CD4-positive, alpha-beta T cell treated with Interleukin-1 beta for 1 hour (primary cell): ENCODE results near the gene RBM28.

Source experiments
- DNase-seq, 2 donors: peaks; one replicate each; pipeline ENCODE4 v3.0.0-alpha.2; 2020 to 2022

RBM28 gene, protein sequence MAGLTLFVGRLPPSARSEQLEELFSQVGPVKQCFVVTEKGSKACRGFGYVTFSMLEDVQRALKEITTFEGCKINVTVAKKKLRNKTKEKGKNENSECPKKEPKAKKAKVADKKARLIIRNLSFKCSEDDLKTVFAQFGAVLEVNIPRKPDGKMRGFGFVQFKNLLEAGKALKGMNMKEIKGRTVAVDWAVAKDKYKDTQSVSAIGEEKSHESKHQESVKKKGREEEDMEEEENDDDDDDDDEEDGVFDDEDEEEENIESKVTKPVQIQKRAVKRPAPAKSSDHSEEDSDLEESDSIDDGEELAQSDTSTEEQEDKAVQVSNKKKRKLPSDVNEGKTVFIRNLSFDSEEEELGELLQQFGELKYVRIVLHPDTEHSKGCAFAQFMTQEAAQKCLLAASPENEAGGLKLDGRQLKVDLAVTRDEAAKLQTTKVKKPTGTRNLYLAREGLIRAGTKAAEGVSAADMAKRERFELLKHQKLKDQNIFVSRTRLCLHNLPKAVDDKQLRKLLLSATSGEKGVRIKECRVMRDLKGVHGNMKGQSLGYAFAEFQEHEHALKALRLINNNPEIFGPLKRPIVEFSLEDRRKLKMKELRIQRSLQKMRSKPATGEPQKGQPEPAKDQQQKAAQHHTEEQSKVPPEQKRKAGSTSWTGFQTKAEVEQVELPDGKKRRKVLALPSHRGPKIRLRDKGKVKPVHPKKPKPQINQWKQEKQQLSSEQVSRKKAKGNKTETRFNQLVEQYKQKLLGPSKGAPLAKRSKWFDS

DNA sequence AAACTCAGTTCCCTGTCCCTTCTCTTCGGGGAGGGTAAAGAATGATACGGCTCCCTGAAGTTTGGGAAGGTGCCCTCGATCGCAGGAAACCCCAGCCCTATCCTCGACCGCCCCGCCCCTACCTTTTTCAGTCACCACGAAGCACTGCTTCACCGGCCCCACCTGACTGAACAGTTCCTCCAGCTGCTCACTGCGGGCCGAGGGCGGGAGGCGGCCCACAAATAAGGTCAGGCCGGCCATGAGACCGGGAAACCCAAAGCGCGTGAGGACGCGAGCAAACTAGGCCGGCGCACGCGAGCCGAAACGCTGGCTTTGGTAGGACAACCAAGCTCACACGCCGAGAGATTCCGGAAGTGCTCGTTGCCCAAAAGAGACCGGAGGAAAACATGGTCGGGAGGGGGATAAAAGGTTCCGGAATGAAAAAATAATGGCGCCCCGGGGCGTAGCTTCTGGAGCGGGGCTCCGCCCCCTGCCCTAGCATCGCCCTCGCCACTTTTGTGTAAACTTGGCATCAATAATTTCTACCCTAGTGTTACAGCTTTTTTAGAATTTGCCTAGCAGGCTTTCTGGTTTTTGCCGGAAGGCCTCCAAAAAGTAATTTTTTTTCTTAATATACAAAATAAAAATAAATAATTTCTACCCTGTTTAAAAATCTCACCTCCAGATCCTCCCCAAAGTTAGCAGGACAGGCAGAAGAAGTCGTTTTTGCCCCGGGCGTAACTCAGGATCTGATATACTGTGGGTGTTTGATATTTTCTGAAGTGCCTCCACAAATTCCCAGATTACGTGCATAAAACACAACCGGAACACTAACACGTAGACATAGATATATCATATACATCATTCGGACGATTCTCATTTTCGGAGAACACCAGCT is at the start of gene RBM28:
Gene RBM28 (minus strand): TSS at position 355 of the 877 bp plus-strand sequence. CDS start 115 bp downstream, at position 240.
- peak; percentile 87 to 91 for DNase-seq

DNA sequence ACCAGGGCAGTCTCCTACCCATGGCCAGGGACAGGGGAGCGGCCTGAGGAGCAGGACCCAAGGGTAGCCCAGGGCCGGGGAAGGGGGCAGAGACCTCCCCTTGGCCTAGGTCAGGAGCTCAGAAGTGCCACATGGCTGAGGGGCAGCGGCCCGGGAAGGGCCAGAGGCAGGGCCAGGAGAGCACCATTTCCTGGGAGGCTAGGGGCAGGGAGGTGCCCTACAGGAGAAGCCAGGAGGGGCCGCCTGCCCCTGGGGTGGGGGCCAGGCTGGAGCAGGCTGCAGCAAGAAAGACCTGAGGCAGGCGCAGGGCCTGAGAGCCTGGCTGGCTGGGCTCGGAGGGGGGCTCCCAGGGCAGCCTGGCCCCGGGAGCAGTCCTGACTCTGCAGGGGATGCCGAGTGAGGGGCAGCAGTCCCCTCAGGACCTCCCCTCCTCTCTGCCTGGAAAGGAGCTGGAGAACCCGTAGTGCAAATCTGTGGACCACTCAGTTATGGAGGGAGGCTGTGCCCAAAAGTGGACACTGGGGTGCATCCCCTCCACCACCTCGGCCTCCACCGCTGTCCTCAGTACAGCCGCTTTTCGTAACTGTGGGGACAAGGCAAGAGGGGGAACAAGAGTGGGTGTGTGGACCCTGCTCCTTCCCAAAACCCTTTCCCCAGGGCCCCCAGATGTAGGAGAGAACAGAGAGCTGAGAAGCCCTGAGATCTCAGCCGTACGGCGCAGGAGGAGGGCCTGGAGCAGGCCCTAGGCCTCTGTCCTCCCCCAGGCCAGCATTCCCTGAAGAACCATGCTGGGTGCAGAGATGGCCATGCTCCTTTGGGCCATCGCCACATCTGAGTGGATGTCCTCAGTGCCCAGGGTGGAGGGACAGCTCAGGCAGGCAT is 49.0 kb upstream of the RBM28 start:
- no peak for DNase-seq

DNA sequence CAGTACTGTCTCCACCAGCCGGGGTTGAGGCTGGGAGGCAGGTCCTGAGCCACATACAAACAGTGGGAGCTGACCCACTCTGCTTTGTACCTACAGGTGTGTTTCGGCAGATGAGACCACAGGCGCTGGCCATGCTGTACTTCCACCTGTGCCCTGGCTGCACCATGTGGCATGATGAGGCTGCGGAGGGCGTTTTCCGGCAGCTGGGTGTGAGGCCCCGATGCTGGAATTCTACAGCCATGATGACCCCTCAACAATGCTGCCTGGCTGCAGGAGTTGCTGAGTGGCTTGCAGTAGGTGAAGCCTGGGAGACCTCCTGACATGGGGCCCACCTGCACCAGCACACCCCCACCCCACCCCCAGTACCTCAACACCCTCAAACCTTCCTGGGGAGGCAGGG is 48.1 kb upstream of the RBM28 start:
- DNase-seq, result no peak

DNA sequence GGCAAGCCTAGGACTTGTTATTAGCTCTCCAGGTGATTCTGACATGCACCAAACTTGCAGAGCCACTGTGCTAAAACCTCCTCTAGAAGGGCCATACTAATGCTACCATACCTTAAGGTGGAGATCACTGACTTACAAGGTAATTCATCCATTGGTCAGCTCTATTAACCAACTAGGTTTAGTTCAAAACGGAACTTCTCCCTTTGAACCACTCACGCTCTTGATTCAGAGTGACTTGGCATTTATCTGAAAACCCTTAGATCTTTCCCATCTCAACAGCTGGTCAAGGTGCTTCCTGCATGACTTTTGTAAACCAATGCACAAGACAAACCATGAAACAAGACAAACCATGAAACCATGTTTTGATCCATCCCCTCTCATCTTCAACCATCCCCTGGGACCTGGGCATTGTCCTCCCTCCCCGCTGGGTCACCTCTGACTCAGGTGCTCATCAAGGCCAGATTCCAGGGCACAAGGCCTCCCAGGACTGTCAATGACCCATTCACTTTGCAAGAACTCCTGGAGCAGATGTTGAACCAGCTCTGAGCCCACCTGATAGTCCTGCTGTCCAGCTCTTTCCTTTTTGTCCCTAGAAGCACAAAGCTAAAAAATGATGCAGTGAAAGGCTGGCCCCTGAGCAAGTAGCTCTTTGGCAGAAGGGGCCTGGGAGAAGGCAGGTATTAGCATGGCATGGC is 47.3 kb upstream of the RBM28 start:
- DNase-seq, result no peak

DNA sequence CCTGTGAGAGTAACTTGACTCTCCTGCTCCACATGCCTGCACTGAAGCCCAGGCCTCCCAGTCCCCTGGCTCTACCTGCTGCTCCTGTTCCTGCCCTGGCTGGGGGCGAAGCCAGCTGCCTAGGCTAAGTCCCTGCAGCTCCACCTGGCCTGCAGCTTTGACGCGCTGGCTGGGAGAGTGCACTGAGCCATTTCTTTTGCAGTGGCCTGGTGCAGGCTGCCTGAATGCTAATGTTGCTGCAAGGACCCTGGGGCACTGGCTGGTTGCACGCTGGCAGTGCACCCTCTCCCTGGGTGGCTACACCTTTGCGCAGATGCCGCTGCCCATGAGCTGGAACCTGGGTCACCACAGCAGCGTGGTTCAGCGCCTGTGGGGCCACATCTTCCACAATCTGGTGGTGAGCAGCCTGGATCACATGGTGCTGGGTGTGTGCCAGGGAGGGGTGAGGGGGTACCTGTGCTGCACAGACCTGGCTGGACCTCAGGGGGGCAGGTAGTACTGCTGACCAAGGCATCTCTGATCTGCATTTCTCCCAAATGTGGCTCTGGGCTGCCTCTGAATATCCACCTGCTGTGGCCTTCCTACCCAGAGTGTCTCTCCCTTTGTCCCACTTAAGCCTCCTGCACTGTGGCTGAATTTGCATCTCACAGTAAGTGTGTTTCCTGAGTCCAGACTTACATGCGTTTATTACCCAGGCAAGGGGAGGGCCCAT is 46.1 kb upstream of the RBM28 start:
- no peak for DNase-seq

DNA sequence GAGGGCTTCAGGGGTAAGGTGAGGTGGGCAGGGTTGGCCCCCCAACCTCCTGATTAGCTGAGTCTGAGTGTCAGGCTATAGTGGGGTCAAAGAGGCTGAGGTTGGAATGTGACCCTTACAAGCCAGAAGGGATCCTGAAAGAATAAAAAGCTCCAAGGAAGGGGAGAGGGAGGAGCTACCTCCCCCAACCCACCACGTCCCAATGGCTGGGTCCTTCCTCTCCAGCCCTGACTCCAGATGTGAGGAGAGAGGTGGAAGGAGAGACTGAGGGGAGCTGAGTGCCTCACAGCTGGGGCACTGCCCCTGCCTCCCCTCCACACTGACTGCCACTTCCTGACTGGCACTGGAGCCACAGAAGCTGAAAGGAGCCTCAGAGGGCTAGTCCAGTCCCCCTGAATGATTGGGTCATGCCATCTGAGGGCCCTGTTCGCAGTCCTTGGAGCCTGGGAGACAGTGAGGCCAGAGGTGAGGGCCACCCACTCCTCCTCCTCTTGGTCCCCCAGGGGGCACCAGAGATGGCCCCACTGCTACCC is 45.4 kb upstream of the RBM28 start:
- DNase-seq, result no peak

DNA sequence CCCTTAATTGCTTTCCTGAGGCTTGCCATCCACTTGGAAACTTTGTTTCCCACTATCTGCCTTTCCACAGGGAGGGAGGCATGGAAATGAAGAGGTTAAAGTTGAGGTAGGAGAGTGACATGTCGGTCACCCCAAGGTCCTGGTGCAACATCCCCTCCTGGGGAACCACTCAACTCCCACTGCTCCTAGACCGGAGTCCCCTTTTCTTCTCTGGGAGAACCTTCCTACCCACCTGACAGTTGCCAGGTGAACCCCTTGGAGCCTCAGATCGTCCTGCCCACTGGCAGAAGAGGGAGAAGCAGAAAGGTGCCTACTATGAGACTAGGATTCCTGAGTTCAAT is 44.4 kb upstream of the RBM28 start:
- no peak for DNase-seq

DNA sequence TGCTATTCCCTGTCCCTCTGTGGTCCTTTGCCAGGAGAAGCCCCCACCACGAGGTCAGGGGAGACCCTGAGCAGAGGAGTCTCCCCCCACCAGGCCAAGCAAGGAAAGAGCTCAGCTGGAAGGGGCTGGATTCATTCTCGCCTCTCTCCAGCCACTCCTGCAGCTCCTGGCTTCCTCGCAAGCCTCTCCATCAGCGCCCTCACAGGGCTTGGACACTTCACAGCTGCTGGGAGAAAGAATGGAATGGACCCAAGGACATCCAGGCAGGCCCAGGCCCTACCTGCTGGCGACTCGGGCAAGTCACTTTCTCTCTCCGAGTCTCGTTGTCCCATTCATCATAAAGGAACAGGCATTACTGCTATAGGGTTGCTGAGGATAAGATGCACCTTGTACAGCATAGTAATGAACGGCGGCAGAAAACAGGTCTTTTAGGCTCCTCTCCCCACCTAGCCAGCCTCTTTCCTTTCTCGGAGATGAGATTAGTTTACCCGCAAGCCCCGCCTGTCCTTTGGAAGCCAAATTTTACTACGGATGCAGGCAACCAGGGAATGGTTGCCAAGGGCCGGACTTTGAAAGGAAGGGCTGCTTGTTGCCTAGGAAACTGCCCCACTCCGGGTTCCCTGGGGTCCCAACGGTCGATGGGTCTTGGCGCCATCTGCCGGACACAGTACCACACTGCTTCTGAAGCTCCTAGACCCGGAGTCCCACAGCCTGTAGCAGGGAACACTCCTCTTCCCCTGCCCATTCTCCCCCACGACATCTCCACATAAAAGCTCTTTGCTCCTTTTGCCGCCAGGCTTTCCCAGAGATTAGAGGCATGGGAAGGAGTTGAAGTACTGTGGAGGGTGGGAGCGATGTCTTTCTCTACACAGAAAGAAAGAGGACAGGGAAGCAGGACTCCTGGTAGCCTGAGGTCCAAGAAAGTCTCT is 43.8 kb upstream of the RBM28 start:
- DNase-seq, result peak; percentile 64 to 66

DNA sequence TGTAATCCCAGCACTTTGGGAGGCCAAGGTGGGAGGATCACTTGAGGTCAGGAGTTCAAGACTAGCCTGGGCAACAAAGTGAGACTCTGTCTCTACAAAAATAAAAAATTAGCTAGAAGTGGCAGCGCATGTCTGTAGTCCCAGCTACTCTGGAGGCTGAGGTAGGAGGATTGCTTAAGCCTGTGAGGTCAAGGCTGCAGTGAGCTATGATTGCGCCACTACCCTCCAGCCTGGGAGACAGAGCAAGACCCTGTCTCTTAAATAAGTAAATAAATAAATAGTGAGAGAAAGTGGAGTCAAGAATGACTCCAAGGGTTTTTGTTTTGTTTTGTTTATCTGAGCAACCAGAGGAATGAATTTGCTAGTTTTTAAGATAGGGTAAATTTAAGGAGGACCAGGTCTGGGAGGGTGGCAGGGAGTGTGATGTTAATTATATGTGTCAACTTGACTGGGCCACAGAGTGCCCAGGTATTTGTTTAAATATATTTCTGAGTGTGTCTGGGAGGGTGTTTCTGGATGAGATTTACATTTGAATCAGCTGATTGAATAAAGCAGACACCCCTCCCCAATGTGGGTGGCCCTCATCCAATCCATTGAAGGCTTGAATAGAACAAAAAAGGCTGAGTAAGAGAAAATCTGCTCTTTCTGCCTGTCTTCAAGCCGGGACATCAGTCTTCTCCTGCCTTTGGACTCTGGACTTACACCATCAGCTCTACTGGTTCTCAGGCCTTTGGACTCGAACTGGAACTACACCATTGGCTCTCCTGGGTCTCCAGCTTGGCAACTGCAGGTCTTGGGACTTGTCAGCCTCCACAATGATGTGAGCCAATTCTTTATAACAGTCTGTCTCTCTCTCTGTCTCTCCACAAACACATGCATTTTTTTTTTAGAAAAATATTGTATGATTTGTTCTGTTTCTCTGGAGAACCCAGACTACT is 42.5 kb upstream of the RBM28 start:
- no peak for DNase-seq

DNA sequence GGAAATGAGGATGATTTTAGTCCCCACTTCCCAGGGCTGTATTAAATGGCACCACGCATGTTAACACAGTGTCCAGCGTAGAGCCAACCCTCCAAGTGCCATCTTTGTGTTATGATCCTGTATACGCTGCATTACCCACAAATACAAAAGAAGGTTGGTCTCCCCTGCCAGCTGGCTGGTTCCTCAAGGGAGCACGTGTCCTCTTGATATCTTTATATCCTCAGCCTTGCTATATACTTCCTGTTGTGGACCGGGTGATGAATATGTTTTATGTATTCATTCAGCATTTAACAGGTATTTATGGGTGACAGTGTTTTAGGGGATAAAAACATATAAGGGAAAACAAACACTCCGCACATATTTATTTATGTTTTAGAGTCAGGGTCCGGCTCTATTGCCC is 41.0 kb upstream of the RBM28 start:
- no peak for DNase-seq

DNA sequence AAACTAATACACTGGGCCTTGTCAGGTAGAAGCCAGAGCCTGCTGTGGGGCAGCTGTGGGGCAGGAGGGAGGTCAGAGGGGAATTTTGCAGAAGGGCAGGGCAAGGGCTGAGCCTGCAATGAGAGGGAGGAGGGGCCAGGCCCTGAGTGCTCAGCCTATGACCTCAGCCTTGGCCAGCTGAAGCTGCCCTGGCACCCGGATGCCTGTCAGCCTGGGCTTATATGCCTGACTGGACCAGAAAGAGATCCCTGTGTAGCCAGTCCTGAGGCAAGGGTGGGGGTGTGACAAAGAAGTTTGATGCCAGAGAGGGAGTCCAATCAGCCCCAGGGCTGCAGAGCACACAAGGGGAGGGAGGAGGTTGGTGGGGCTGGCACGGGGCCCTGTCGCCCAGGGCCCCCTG is 40.1 kb upstream of the RBM28 start:
- no peak for DNase-seq

DNA sequence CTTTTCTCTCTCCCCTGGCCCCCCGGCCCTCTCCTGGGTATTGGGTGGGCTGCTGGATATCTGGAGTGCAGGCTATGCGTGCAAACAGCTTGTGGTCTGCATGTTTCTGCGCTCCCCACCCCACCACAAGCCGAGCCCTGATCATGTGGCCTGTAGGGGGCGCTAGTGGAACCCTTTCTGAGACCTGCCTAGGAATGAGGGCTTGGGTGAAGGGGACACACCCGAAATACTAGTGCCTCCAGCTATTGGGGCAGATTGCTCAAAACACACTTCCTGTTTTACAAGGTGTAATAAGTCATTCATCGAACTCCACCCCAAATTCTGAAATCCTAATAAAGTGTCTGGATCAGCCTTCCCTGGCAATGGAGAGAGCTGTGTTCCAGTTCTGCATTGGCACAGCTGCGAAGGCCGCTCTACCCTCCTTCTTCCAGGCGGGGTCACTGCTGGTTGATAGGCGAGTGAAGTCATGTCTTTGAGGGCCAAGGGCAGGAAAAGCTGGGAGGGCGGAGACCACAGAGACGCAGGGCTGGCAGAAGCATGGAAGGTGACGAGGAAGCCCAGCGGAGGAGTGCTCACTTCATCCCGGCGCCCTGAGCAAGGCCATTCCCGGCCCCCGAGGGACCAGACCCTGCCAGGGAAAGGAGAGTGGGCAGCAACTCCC is 37.6 kb upstream of the RBM28 start:
- DNase-seq, result peak in 1 of 2 donors; percentile 27

DNA sequence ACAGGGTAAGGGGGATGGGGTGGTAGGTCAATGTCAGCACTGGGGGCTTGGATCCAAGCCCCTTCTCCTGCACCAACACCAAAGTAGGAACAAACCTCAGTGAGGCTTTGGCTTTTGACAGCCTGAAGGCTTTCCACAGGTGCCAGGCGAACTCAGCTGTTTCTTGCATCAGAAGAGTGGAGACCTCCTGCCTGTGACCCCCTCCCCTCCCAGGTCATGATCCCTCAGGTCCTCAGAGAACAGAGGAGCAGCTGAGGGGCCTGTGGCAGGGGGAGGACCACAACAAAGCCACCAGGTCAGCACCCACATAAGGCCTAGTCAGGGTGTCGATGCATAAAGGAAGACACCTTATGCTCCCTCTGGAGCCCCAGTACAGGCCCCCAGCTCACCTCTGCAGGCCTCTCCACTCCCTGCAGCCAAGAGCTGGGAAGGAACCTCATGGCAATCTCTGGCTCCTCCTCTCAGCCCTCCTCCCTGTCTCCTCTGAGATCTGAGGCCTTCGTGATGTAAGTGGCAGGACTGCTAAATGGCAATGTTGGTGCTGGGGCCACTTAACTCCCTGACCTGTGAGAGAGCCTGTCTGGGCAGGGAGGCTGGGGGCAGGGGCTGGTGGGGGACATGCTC is 36.9 kb upstream of the RBM28 start:
- no peak for DNase-seq

DNA sequence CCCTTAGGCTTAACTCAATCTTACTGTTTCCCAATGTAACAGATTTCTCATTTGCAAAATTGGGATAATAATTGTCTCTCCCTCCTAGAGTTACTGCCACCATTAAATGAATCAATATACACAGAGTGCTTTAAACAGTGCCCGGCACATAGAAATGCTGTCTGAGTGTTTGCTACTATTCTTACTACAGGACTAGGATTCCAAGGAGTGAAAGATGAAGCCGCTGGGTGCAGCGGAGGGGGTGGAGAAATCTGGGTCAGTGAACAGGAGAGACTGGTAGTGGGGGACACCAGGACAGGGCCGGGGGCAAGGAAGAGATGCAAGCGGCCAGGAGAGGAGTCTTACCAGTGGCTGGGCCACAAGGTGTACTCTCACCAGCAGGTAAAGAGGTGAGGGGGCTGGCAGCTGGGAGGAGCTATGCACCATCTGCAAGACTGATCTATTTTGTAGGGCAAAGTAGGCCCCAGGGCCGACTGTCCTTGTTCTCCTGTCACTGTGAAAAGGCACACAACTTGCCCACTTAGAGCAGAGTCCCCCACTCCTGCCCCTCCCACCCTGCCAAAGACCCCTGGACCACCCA is 36.3 kb upstream of the RBM28 start:
- DNase-seq, result no peak

DNA sequence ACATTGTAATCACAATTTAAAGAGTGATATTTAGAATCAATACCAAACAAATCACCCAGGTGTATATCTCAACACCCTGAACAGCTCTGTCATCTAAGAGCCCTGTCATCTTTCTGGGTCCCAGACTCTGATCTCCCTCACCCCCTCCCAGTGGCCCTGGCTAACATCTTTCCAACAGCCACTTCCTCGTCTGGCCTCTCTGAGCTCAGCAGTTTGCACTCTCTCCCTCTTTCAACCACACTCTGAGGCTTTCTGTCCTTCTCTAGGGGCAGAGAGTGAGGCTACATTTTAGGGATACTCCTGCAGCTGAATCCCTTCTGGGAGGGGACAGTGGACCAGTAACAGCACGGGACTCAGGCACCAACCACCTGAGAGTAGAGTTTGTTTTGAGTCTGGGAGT is 34.9 kb upstream of the RBM28 start:
- DNase-seq, result no peak

DNA sequence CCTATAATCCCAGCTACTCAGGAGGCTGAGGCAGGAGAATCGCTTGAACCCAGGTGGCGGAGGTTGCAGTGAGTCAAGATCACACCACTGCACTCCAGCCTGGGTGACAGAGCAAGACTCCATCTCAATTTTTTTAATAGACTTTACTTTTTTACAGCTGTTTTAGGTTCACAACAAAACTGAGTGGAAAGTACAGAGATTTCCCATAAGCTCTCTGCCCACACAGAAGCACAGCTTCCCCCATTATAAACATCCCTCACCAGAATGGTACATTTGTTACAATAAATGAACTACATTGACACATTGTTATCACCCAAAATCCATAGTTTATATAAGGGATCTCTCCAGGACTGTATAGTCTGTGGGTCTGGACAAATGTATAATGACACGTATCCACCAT is 32.4 kb upstream of the RBM28 start:
- DNase-seq, result no peak

DNA sequence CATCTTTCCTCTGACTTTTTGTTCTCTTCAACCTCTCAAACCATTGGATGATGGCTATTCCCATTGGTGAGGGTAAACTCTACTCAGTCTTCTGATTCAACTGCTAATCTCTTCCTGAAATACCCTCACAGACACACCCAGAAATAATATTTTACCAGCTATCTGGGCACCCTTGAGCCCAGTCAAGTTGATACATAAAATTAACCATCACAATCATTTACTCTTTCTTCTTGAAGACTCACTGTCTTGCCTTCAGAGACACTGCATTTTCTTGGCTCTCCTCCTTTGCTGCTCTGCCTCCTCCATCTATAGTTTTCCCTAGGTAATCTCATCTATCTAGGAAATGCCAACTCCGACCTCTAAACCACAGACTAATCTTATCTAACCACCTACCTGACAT is 30.3 kb upstream of the RBM28 start:
- no peak for DNase-seq
